ENCODE results near the gene ATG4B.

The ATG4B gene

DNA sequence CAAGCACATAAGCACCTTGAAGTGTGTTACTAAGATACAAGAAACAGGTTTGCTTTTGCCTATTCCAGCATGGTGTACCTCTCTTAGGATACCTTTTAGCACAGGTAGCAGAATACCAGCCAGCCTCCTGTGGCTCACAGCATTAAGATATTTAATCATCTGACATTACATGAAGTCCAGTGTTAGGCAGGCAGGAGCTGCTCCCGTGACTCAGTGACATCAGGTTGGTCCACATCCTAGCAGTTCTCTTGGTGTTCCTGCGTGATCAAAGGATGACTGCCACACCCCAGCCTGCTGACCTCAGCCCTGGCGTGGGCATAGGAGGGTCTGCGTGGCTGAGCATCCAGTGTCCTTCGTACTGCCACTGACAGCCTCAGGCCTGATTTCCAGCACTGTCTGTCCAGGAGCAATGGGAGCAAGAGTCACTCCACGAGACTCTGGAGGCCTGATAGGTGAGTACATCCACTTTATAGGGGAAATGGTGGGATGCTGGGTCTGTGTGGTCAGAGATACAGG is 52.8 kb downstream of the ATG4B start:
- DNase-seq (ENCODE audit: low read depth) = no peak

GRCh38 chr2:241692448-241692847 is 55.0 kb downstream of the ATG4B start:
- no peak for DNase-seq (ENCODE audit: low read depth)

- no peak for DNase-seq (ENCODE audit: low read depth)
These were observed 58.2 kb downstream of the ATG4B start for GRCh38 chr2:241695651-241696050.

GRCh38 chr2:241701149-241701398 is 63.6 kb downstream of the ATG4B start:
- no peak for DNase-seq (ENCODE audit: low read depth)

DNA sequence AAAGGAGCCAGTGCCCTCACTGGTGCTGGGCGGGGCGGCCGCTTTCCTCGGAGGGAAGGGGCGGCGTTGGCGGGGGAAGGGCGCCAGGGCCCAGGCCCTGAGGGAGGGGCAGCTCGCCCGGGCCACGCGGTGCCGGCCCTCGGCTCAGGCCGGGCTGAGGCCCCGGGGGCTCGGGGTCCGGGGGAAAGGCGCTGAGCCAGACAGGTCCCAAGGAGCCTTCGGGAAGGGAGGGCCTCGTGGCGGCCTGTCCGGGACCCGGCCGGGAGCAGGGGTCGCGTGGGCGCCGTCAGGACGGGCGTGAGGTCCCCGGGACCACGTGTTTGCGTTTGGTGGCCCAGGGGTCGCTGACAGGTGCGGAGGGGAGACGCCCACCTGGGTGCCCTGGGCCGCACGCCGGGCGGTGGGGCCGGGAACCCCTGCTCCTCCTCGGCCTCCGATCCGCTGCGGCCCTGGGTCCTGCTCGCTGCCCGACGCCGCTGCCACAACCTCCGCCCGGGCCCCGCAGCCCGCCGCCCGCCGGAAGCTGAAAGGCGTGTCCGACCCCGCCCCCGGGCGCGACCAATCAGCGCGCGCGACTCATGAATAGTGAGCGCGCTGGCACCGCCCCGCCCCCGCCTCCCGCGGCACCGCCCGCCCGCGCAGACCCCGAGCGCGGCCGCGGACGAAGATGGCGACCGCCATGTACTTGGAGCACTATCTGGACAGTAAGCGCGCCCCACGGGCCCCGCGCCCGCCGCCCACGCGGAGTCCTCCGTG is 64.1 kb downstream of the ATG4B start, which contains the start of gene ING5:
Gene ING5, plus strand, starts transcription at position 641 of the 756 bp plus-strand sequence. Its CDS starts 27 bp downstream, at position 668.
- peak; percentile 88 for DNase-seq (ENCODE audit: low read depth)

GRCh38 chr2:241702155-241703031 is 64.9 kb downstream of the ATG4B start:
- peak; percentile 81 for DNase-seq (ENCODE audit: low read depth)

DNA sequence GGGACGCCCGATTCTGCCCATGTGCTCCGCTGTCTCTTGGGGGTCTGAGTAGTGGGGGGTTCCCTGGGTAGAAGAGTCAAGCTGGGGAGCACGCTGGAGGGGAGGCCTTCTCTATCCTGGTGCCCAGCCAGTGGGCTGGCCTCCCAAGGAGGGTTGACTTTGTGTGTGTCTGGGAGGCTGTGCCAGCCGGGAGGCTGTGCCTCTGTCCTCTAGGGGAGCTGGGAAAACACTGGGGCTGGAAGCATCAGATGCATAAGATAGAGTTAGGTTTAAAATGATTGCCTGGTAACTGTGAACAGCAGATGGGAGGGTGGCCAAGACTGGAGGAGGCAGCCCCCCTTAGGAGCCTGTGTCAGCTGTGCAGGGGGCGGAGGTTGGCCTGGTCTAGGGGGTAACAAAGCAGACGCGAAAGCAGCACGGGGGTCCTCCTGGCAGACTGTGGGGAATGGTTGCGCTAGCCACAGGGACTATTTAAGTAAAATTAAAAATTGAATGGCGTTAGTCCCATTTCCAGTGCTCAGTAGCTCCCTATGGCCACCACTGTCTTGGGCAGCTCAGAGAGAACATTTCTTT is 65.6 kb downstream of the ATG4B start:
- DNase-seq (ENCODE audit: low read depth) = no peak

GRCh38 chr2:241706537-241706936 is 69.0 kb downstream of the ATG4B start:
- DNase-seq (ENCODE audit: low read depth) = no peak

DNA sequence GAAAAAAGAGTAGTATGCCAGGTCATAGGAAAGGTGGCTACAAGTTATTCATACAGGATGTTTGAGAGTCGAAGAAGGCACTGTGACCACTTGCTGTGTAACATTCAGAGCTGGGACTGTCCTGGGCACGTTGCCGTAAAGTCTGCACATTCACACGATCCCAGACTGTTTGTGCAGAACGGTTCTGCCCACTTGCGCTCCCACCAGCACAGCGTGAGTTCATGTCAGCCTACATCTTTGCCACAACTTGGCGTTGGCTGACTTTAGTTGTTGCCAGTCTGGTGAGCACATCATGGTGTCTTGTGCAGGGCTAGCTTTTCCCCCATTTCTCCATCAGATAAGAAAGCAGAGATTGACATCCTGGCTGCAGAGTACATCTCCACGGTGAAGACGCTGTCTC is 71.4 kb downstream of the ATG4B start:
- DNase-seq (ENCODE audit: low read depth) = no peak

DNA sequence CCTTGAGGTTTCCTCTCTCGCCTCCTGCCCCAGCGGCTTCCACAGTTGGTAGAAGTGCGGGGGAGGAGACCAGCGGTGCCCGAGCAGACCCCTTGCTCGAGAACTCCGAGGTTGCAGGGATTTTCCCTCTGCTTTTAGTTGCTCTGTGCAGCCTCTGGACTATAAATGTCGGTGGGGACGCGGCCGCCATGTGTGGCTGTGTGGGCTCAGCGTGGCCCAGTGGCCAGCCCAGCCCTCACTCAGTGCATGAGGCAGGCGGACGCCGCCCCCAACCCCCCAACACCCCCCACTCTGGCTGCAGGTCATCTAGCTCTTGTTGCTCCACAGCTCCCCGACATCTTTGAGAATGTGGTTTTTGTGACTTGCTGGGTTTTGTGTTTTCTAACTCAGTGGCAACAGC is 81.6 kb downstream of the ATG4B start:
- DNase-seq (ENCODE audit: low read depth) = no peak

DNA sequence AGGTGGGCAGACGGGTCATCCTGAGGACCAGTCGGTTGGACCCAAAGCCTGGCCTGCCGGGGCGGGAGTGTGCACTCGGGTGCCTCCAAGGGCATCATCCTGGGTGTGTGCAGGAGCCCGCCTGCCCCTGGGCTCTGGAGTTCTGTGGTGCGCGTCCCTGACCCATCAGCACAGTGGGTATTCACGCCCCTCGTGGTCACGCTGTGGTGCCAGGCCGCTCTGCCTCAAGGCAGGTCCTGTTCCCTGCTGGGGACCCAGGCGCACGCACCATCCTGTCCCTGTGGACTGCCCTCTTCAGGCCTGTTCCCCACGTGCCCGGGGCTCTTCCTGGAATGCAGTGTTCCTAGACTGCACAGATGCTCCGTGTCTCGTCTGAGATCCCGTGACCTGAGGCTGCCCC is 82.6 kb downstream of the ATG4B start:
- DNase-seq (ENCODE audit: low read depth) = no peak

DNA sequence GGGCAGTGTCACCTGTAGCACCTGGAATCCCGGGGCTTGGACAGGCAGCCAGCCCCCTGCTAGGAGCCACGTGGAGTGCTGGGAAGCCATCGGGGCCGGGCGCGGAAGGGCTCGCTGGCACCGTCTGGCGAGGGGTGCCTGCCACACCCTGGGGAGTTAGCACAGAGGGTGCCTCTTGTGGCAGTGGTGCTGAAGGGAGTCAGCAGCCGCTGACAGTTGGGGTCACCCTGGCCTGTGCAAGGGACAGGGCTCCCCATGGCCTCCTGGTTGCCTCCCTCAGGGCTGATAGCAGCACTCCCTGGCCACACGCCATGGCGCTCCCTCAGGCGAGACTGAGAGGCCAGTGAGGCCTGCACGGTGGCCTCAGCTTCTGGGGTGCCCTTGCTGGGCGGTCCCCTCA is 83.1 kb downstream of the ATG4B start:
- DNase-seq (ENCODE audit: low read depth) = no peak

- no peak for DNase-seq (ENCODE audit: low read depth)
These were observed 84.4 kb downstream of the ATG4B start for GRCh38 chr2:241721852-241722251.

- DNase-seq (ENCODE audit: low read depth) = no peak
These were observed 85.5 kb downstream of the ATG4B start for GRCh38 chr2:241722896-241723454.

Data from T-helper 22 cell (primary cell).